ENCODE measurements around the gene SEPTIN5.

SEPTIN5 gene

GRCh38 chr22:19763458-19764298 is 49.4 kb downstream of the SEPTIN5 start:
- FAIRE-seq, result no peak

GRCh38 chr22:19764299-19764593 is 49.9 kb downstream of the SEPTIN5 start:
- FAIRE-seq, result no peak

DNA sequence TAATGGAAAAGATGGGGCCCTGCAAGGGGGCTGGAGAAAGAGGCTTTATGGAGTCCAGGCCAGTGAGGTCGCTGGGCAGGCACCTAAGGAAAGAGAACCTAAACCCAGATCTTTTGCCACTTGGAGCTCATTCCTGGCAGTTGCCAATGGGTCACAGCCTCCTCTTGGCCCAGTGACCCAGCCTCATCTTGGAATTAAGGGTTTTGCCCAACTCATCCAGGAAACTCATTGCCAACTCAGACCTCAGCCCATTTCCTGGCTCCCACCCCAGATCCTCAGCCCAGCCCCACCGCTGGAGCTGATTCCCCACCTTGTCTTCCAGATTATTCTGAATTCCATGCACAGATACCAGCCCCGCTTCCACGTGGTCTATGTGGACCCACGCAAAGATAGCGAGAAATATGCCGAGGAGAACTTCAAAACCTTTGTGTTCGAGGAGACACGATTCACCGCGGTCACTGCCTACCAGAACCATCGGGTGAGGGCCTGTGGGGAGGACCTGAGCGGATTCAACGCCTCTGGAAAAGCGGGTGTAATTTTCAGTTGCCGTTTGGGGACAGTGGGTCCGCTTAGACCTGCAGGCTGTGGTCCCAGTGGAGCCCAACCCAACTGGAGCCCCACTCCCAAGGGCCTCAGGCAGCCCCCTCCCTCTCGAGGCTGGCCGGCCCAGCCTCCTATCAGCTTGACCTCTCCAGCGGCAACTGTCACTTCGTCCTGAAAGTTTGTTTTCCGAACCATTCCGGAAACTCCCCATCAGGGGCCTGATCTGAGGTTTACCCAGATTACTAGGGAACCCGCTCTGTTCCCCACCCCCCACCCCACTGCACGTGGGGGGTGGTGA is 50.6 kb downstream of the SEPTIN5 start:
- FAIRE-seq, result no peak

DNA sequence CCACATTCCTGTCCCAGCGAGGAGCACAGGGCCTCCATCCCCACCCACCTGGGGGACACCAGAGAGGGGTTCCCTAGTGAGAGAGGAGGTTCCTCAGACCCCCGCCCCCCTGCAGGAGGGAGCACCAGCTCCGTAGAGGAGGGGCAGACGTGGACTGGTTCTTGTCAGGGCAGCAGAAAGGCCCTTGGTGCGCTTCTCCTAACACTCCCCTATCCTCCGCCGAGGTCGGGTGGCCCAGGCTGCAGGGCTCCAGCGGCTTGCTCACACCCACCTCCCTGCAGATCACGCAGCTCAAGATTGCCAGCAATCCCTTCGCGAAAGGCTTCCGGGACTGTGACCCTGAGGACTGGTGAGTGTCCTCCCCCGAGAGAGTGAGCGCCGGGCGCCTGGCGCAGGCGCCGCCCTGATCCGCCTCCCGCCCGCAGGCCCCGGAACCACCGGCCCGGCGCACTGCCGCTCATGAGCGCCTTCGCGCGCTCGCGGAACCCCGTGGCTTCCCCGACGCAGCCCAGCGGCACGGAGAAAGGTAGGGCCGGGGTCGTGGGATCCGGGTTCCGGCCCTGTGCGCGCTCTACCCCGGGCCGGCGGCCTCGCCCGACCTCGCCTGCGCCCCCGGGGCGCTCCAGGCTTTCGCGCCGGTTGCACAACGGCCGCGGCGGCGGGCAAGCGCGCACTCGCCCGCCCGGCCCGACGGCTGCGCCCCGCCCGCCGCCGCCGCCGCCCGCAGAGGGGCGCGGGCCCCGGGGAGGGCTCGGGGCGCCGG is 51.4 kb downstream of the SEPTIN5 start:
- no peak for FAIRE-seq

DNA sequence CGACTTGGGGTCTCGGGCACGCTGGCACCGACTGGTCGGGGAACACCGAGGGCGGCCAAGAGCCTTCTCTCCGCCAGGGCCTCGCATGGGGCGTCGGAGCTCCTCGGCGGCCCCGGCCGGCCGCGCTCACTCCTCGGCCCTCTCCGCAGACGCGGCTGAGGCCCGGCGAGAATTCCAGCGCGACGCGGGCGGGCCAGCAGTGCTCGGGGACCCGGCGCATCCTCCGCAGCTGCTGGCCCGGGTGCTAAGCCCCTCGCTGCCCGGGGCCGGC is 51.9 kb downstream of the SEPTIN5 start:
- no peak for FAIRE-seq

GRCh38 chr22:19766511-19767426 is 52.5 kb downstream of the SEPTIN5 start:
- no peak for FAIRE-seq

- no peak for FAIRE-seq
These were observed 53.4 kb downstream of the SEPTIN5 start for GRCh38 chr22:19767427-19768341.

DNA sequence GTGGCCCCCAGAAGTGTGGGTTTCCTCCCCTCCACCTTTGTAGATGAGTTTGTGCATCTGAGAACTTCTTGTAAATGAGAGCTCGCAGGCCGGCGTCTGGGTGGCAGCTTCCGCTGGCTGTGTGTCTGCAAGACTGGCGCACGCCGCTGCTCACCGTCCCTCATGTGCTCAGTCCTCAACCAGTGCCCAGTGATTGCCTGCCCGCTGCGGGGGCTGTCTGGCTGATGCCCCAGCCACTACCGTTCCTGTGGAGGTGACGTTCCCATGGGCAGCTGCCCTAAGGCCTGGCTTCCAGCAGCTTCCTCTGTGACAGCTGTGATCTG is 55.1 kb downstream of the SEPTIN5 start:
- no peak for FAIRE-seq

DNA sequence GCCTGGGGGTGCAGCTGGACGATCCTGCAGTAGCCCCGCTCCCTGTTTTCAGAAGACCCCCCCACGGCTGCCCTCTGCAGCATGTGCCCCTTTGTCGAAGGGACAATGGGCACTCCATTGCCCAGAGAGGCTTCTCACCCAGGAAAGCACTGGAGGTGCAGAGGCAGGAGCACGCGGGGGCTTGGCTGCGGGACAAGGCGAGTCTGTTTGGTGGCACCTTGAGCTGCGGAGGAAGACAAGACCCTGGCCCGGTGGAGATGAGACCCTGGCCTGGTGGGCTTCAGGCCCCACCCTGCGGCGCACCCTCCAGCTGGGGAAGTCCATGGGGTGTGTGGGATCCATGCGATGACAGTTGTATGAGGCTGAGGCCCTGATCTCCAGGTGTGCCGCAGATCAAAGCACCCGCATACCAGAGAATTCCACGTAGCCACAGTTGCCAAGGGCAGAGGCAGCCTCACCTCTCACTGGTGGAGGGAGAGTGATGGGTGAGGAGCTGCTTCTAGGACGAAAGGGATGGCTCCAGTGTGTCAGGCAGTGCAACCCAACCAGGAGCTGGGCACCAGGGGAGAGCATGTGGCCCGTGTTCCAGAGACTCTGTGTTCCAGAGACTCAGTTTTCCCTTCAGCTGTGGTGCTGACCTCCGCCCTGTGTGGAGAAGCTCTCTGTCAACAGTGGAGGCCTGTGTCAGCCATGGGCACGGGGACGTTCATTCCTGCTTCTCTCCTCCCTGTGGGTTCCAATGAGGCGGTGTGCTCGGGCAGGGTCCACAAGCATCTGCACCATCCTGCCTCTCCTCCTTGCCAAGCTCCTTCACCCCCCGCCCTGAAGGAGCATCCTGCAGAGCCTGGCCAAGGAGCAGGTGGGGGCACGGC is 56.3 kb downstream of the SEPTIN5 start:
- FAIRE-seq, result no peak

DNA sequence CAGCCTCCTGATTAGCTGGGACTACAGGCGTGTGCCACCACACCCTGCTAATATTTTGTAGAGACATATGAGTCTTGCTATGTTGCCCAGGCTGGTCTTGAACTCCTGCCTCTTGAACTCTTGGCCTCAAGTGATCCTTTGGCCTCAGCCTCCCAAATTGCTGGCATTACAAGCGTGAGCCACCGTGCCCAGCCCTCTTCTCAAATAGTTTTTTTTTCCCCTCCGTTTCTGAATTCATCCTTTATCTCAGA is 58.0 kb downstream of the SEPTIN5 start:
- no peak for FAIRE-seq

Data from colon (tissue), 2 donors.